ENCODE results near the gene RCOR3.

DNA sequence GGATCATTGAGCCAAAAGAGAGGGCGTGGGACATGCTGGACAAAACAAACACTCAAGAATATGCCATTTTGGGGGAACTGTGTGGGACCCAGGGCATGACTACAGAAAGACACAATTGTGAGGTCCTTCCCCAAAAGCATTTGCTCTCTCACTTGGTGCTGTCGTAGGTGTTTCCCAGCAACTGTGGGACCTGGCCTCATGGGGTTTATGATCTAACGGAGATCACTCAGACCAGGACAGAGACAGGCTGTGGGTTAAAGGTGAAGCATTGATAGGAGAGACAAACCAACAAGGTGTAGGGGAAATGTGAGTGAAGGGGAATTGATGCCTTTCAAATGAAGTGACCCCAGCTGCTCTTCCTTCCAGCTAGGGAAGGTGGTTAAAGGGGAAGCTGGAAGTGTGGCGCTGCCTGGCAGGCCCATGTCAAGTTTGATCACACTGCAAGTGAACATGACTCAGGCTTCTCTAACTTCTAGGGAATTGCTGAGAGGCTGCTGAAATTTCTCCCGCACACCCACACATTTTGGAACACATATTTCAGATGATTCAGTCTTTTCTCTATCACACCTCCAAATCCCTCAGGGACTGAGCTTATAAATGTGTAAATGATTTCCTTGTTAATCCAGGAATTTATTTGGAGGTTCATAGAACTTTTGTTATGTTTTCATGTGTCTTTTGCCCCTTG, 97.7 kb downstream of the RCOR3 start:
- TF ChIP-seq CTCF (IDR thresholded peaks at IDR 0.05), result no peak
- no peak for TF ChIP-seq POLR2A (IDR thresholded peaks at IDR 0.05)

Measured in sigmoid colon (tissue), 3 donors.